HepG2 (cell line): ENCODE data around the gene SLC17A9.

ENCODE experiments used
- EZH2 ChIP-seq: conservative IDR thresholded peaks from 2 replicates; pipeline ENCODE4 v1.6.1; 2012; ENCODE audit warnings: mild to moderate bottlenecking, low read depth, low read length, moderate library complexity
- FOXM1 ChIP-seq: sonication (generic); formaldehyde crosslinking; IDR thresholded peaks from 2 replicates; pipeline ENCODE4 v1.5.0; 2020; ENCODE audit warnings: missing genetic modification reagents
- JUND ChIP-seq: sonication (generic); formaldehyde crosslinking; IDR thresholded peaks from 2 replicates; pipeline ENCODE4 v1.8.0; 2022; ENCODE audit warnings: mild to moderate bottlenecking, missing genetic modification reagents
- KAT7 ChIP-seq: IDR thresholded peaks from 2 replicates; pipeline ENCODE4 v1.6.1; 2018; ENCODE audit warnings: borderline replicate concordance, missing compliant biosample characterization
- ZNF296 ChIP-seq: sonication (generic); formaldehyde crosslinking; conservative IDR thresholded peaks from 2 replicates; pipeline ENCODE4 v1.5.0; 2020; ENCODE audit warnings: mild to moderate bottlenecking, missing genetic modification reagents
- TF ChIP-seq, protein P1 (sequence below): sonication (generic); formaldehyde crosslinking; IDR thresholded peaks from 2 replicates; pipeline ENCODE4 v1.4.0; 2020; ENCODE audit warnings: low read depth, mild to moderate bottlenecking, missing genetic modification reagents

DNA sequence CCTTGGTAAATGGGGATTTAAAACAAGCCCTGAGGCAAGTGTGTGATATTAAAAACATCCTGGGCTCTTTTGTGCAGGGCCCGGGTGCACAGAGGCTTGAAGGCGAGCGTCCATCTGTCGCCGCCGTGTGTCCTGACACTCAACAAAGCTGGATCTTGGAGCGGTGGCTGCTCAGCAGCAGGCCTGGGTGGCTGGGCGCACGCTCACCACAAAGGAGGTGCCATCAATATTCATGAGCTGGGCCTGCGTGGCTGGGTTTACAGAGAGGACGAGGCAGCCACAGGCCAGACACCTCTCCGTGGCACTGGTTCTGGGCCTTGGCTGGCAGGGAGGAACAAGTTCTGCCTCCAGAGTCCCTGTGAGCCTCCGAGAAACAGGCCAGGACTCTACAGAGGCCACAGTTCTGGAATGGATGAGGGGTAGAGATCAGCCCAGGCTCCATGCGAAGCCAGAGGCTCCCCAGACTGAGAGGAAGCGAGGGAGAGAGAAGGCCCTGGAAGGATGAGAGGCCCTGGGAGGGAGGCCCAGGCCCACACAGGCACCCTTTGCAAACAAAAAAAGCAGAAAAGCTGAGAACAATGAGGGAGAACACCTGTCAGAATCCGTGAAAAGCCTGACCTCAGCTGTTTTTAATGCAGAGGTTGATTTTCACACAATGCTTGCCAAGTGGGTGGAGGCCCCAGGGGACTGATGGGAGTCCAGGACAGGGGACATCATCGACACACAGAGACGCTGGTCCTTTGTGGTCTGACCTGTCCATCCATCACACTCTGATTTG is 32.3 kb downstream of the SLC17A9 start:
- TF ChIP-seq JUND (no peak), EZH2 (no peak; the same call in 1 of the 2 replicates), FOXM1 (no peak), KAT7 (CRISPR knock-in tag) (no peak), ZNF296 (CRISPR knock-in tag) (no peak)
- TF ChIP-seq, protein P1, sequence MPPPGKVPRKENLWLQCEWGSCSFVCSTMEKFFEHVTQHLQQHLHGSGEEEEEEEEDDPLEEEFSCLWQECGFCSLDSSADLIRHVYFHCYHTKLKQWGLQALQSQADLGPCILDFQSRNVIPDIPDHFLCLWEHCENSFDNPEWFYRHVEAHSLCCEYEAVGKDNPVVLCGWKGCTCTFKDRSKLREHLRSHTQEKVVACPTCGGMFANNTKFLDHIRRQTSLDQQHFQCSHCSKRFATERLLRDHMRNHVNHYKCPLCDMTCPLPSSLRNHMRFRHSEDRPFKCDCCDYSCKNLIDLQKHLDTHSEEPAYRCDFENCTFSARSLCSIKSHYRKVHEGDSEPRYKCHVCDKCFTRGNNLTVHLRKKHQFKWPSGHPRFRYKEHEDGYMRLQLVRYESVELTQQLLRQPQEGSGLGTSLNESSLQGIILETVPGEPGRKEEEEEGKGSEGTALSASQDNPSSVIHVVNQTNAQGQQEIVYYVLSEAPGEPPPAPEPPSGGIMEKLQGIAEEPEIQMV, result no peak
